Measurements from ENCODE around the gene FAM163B. TPM values are rescaled to one million over a fixed set of nuclear protein-coding genes. Genes with fewer than 3 reads are reported as not detected.

The FAM163B gene
- total and polyA plus RNA-seq, 2 donors (not counting 3 experiments of a cell fraction or from before 2014, with no cell fraction given), result not detected

- Histone ChIP-seq H3K9me3 (replicated peaks; ENCODE audit: control insufficient read depth, insufficient read depth, low read length) (no peaks in the 10 kb centered on the region), H3K27ac (ENCODE audit: insufficient read depth, low read depth, low read length) (no peak overlapping the region), H3K79me2 (ENCODE audit: control insufficient read depth, insufficient read depth, low read length) (no peaks in the 10 kb centered on the region), H3K4me3 (replicated peaks in 1 of 3; ENCODE audit: insufficient read depth in 1 of 3, low read depth in 1 of 3, low read length in 3 of 3) (no peak overlapping the region), H3K4me2 (ENCODE audit: insufficient read depth, low read length) (no peak overlapping the region), H3K9me1 (replicated peaks; ENCODE audit: control insufficient read depth, extremely low read depth, insufficient read depth, low read length) (no peaks in the 10 kb centered on the region), H2AFZ (ENCODE audit: low read depth, low read length) (no peak overlapping the region), H3K36me3 (ENCODE audit: control insufficient read depth in 2 of 2, extremely low read depth in 1 of 2, insufficient read depth in 2 of 2, low read length in 2 of 2) (no peaks in the 10 kb centered on the region), H3K9ac (replicated peaks; ENCODE audit: extremely low read depth, insufficient read depth, low read length) (no peak overlapping the region), H3K27me3 (ENCODE audit: control insufficient read depth in 2 of 2, insufficient read depth in 2 of 2, low read length in 2 of 2) (no peaks in the 10 kb centered on the region), H3K4me1 (ENCODE audit: control insufficient read depth, extremely low read depth, insufficient read depth, low read length) (peaks cover 14% of the 10 kb centered on the region), H4K20me1 (replicated peaks; ENCODE audit: control insufficient read depth, extremely low read depth, insufficient read depth, low read length) (no peaks in the 10 kb centered on the region)
- dilution Hi-C loops (cut with MboI; ENCODE audit: extremely low pct_ligation_motif_present, low sequenced_read_pairs), result no loop called here
- DNase-seq (ENCODE audit: low read depth, low spot score) (no peak), FAIRE-seq (no peak)
- BruUV-seq (replicated peaks), result no TSS peak
- TF ChIP-seq JUN (IDR thresholded peaks at IDR 0.05; ENCODE audit: borderline replicate concordance, insufficient read depth, insufficient read length, low read depth) (no peak), POLR2A (IDR thresholded peaks at IDR 0.05; ENCODE audit: low read depth, low read length) (no peak), MAX (IDR thresholded peaks at IDR 0.05; ENCODE audit: insufficient read depth, insufficient read length) (no peak), EZH2 (IDR thresholded peaks at IDR 0.05; ENCODE audit: borderline replicate concordance, low read depth, low read length, severe bottlenecking) (no peak), FOS (IDR thresholded peaks at IDR 0.05; ENCODE audit: borderline replicate concordance, insufficient read depth, low read length) (no peak), MYC (IDR thresholded peaks at IDR 0.05; ENCODE audit: low read depth, low read length) (no peak), GATA2 (IDR thresholded peaks at IDR 0.05; ENCODE audit: insufficient read depth, insufficient read length, low read depth, low read length) (no peak), POLR2AphosphoS5 (IDR thresholded peaks at IDR 0.05; ENCODE audit: insufficient read depth, low read depth, low read length) (no peak)
- TF ChIP-seq, protein P1, sequence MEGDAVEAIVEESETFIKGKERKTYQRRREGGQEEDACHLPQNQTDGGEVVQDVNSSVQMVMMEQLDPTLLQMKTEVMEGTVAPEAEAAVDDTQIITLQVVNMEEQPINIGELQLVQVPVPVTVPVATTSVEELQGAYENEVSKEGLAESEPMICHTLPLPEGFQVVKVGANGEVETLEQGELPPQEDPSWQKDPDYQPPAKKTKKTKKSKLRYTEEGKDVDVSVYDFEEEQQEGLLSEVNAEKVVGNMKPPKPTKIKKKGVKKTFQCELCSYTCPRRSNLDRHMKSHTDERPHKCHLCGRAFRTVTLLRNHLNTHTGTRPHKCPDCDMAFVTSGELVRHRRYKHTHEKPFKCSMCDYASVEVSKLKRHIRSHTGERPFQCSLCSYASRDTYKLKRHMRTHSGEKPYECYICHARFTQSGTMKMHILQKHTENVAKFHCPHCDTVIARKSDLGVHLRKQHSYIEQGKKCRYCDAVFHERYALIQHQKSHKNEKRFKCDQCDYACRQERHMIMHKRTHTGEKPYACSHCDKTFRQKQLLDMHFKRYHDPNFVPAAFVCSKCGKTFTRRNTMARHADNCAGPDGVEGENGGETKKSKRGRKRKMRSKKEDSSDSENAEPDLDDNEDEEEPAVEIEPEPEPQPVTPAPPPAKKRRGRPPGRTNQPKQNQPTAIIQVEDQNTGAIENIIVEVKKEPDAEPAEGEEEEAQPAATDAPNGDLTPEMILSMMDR (IDR thresholded peaks at IDR 0.05; ENCODE audit: extremely low read depth in 1 of 2, insufficient read depth in 1 of 2, low read depth in 1 of 2, low read length in 2 of 2), result no peak
- intact Hi-C loops (cut with micrococcal nuclease), result no loop called here
- CTCF ChIA-PET, result no interaction called here
- POLR2A ChIA-PET, result no interaction called here
Measured at GRCh38 chr9:133556354-133556753, 52.8 kb downstream of the FAM163B start.

Data from endothelial cell of umbilical vein (primary cell).